Measurements from ENCODE around the gene ELOA. TPM values are rescaled to one million over a fixed set of nuclear protein-coding genes. Genes with fewer than 3 reads are reported as not detected.
"Not testable (repeated sequence)": the region's sequence is repeated elsewhere in the genome, so short reads cannot be mapped to it uniquely, and the experiment has no call there.

ELOA gene
- total RNA-seq, 2 donors from 2014 or later = 25.5 to 27.5 TPM

DNA sequence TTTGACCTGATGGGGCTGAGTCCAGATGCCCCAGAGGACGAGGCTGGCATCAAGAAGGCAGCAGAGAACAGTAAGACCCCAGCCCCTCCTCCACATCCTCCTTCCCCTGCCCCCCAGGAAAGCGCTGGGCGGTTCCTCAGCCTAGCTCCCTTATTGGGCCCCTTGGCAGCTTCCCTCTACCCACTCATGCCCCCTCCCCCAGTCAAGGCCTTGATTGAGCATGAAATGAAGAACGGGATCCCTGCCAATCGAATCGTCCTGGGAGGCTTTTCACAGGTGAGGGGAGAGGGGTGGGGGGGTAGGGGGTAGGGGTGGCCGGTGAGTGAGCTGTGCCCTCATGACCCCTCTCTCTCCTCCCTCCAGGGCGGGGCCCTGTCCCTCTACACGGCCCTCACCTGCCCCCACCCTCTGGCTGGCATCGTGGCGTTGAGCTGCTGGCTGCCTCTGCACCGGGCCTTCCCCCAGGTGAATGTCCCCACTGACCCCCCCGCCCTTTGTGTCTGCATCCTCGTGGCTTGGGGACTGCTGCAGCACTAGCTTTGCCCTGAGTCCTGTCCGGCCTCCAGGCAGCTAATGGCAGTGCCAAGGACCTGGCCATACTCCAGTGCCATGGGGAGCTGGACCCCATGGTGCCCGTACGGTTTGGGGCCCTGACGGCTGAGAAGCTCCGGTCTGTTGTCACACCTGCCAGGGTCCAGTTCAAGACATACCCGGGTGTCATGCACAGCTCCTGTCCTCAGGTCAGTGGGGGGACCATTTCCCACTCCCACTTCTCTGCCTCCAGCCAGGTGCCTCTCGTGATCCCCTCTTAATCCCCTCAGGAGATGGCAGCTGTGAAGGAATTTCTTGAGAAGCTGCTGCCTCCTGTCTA is 50.8 kb downstream of the ELOA start:
- no peak for DNase-seq (ENCODE audit: low spot score)
- no peaks in the 10 kb centered on the region for H3K27me3 ChIP-seq
- no peak for TF ChIP-seq CTCF (IDR thresholded peaks at IDR 0.05)
- peaks cover 4 to 42% of the 10 kb centered on the region in 2 donors for H3K4me1 ChIP-seq
- H3K9me3 ChIP-seq = no peaks in the 10 kb centered on the region
- peak overlapping the region in 1 of 2 donors; percentile 1 for H3K27ac ChIP-seq
- H3K4me3 ChIP-seq = no peak overlapping the region
- H3K36me3 ChIP-seq = peaks cover 35% of the 10 kb centered on the region

- Histone ChIP-seq H3K4me1 (peaks cover 4 to 49% of the 10 kb centered on the region in 2 donors), H3K36me3 (peaks cover 35% of the 10 kb centered on the region)
- not testable (repeated sequence) for DNase-seq (ENCODE audit: low spot score); H3K9me3 ChIP-seq; H3K27me3 ChIP-seq; H3K4me3 ChIP-seq; H3K27ac ChIP-seq
These were observed 51.5 kb downstream of the ELOA start for GRCh38 chr1:23794732-23795182.

DNA sequence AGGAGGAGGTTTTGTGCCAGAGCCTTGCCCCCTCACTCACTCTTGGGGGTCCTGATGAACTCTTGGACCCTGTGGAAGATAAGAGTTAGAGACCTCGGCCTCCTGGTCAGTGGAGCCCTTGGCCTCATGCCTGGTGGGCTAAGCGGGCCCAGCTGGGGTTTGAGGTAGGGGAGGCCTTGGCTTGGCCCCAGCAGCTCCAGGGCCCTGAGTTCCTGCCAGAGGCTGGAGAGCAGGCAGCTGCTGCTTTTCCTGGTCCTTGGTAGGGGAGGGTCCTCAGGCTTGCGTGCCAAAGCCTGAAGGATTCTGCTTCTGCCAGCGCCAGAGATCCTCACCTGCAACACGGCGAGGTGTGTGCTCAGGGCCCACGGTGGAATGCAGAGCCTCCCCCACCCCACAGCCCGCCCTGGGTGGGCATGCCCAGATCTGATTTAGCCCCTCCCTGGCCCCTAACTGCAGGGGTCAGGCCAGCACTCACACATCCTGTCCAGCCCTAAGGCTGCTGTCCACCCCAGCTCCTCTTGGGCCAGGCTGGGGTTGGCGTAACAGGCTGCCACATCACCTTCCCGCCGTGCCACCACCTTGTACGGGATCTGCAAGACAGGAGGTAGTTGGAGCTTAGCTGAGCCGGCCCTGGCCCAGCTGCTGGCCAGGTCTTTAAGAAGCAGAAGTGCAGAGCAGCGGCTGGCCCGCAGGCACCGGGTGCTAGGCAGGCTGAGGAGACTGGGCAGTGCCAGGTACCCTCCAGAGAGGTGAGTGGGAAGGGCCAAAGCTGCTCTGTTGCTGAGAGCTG is 52.6 kb downstream of the ELOA start:
- Histone ChIP-seq H3K27ac (no peak overlapping the region), H3K4me1 (peaks cover 4 to 47% of the 10 kb centered on the region in 2 donors), H3K27me3 (no peaks in the 10 kb centered on the region), H3K9me3 (no peaks in the 10 kb centered on the region), H3K4me3 (no peak overlapping the region), H3K36me3 (peaks cover 35% of the 10 kb centered on the region)
- DNase-seq (ENCODE audit: low spot score) = no peak
- TF ChIP-seq CTCF (IDR thresholded peaks at IDR 0.05) = no peak

DNA sequence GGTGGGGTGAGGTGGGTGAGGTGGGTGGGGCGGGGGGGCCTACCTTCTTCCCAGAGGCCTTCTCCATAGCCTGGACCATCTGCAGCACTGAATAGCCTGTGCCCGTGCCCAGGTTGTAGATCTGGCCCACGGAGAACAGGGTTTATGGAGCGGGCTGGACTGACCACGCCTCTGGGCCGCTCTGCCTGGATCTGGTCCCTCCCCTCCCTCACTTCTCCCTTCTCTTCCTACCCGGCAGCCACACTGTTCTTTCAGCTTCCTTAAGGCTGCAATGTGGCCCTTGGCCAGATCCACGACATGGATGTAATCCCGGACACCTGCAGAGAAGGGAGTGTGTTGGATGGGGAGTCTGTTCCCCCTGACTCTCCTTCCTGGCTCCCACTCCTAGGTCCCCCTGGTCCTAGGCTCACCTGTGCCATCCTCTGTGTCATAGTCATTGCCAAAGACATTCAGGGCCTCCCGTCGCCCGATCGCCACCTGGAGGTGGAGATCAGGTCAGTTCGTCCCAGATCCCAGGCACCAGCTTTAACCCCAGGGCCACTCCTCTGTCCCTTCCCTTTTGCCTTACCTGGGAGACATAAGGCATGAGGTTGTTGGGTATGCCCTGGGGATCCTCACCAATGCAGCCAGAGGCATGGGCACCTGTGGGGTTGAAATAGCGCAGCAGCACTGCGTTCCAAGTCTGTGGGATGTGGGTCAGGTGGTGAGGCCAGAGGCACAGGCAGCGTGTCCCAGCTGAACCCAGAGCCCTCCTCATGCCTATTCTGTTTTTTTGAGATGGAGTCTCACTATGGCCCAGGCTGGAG is 53.4 kb downstream of the ELOA start:
- Histone ChIP-seq H3K9me3 (no peaks in the 10 kb centered on the region), H3K27ac (no peak overlapping the region), H3K27me3 (no peaks in the 10 kb centered on the region), H3K4me3 (no peak overlapping the region), H3K4me1 (peaks cover 4 to 49% of the 10 kb centered on the region in 2 donors), H3K36me3 (peaks cover 35% of the 10 kb centered on the region)
- DNase-seq (ENCODE audit: low spot score) = no peak
- no peak for TF ChIP-seq CTCF (IDR thresholded peaks at IDR 0.05)

DNA sequence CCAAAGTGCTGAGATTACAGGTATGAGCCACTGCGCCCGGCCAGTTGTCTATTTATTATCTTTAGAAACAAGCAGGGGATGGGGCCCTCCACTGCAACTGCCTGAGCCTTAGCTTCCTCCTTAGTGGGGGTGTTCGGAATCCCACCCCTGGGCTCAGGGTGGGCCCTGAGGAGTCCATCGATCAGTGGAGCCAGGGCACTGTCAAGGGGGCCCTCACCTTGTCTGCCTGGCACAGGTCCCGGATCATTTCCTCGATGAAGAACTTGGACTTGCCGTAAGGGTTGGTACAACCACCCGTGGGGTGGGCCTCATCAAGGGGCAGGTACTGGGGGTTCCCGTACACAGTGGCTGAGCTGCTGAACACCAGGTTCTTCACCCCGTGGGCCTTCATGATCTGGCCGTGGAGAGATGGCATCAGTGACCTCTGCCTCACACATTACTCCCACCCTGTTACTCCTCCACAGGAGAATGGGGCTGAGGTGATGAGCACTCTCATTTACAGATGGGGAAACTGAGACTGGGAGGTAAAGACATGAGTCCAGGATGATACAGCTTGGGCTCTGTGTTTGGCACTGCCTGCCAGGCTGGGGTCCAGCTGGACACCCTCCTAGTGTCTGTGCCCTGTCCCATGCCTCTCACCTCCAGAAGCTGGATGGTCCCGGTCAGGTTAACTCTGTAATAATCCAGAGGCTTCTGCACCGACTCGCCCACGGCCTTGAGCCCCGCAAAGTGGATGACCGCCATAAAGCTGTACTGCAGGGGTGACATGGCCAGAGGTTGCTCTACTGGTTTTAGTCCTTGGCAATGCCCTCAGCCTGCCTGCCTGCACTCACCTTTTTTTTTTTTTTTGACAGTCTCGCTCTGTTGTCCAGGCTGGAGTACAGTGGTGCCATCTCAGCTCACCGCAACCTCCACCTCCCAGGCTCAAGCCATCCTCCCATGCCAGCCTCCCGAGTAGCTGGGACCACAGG is 54.5 kb downstream of the ELOA start:
- no peak for TF ChIP-seq CTCF (IDR thresholded peaks at IDR 0.05)
- no peak overlapping the region for H3K27ac ChIP-seq
- no peak for DNase-seq (ENCODE audit: low spot score)
- peaks cover 0 to 41% of the 10 kb centered on the region in 2 donors for H3K4me1 ChIP-seq
- peaks cover 34% of the 10 kb centered on the region for H3K36me3 ChIP-seq
- H3K27me3 ChIP-seq = no peaks in the 10 kb centered on the region
- no peaks in the 10 kb centered on the region for H3K9me3 ChIP-seq
- H3K4me3 ChIP-seq = no peak overlapping the region

Measured in right atrium auricular region (tissue), 2 donors.